MM.1S (cell line): Measurements from ENCODE around the gene PLGRKT.
"Not testable (repeated sequence)": the region's sequence is repeated elsewhere in the genome, so short reads cannot be mapped to it uniquely, and the experiment has no call there.

Experiments used
- DNase-seq: peaks from one replicate; pipeline ENCODE4 v3.0.0-alpha.2; 2015
- H2AFZ ChIP-seq: fragments of 300-600 bp; sonication (generic); 2 replicates; pipeline ENCODE4 v1.6.0; 2016; ENCODE audit warnings: antibody characterized with exemption, low read length
- H3F3A ChIP-seq: fragments of 300-600 bp; sonication (generic); 2 replicates; pipeline ENCODE4 v1.6.1; 2016; ENCODE audit warnings: mild to moderate bottlenecking, antibody characterized with exemption, low read length, moderate library complexity, mixed read lengths; ENCODE audit not compliant: insufficient read depth
- H3K27ac ChIP-seq: fragments of 300-600 bp; sonication (generic); 2 replicates; pipeline ENCODE4 v1.5.1; 2016; ENCODE audit warnings: mild to moderate bottlenecking, low read length
- H3K27me3 ChIP-seq: fragments of 300-600 bp; sonication (generic); replicated peaks from 2 replicates; pipeline ENCODE4 v1.6.0; 2016; ENCODE audit warnings: low read length; ENCODE audit not compliant: insufficient read depth
- H3K36me3 ChIP-seq: fragments of 300-600 bp; sonication (generic); replicated peaks from 2 replicates; pipeline ENCODE4 v1.6.1; 2016; ENCODE audit warnings: mild to moderate bottlenecking, low read length, mixed read lengths; ENCODE audit not compliant: insufficient read depth
- H3K4me1 ChIP-seq: fragments of 300-600 bp; sonication (generic); 2 replicates; pipeline ENCODE4 v1.6.1; 2016; ENCODE audit warnings: low read length, mixed read lengths
- H3K4me2 ChIP-seq: fragments of 300-600 bp; sonication (generic); 2 replicates; pipeline ENCODE4 v1.6.0; 2016; ENCODE audit warnings: low read depth, low read length
- H3K4me3 ChIP-seq: fragments of 300-600 bp; sonication (generic); 2 replicates; pipeline ENCODE4 v1.5.1; 2016; ENCODE audit warnings: low read length, mixed read lengths
- H3K79me2 ChIP-seq: fragments of 300-600 bp; sonication (generic); 2 replicates; pipeline ENCODE4 v1.6.1; 2016; ENCODE audit warnings: mixed run types, low read length, mixed read lengths
- H3K9ac ChIP-seq: fragments of 300-600 bp; sonication (generic); 2 replicates; pipeline ENCODE4 v1.6.1; 2016; ENCODE audit warnings: low read length, mixed read lengths
- H3K9me2 ChIP-seq: fragments of 300-600 bp; sonication (generic); replicated peaks from 2 replicates; pipeline ENCODE4 v1.6.1; 2016; ENCODE audit warnings: mild to moderate bottlenecking, low read length, mixed read lengths; ENCODE audit not compliant: insufficient read depth
- H3K9me3 ChIP-seq: fragments of 300-600 bp; sonication (generic); replicated peaks from 2 replicates; pipeline ENCODE4 v1.6.1; 2016; ENCODE audit warnings: mild to moderate bottlenecking, low read length, mixed read lengths; ENCODE audit not compliant: insufficient read depth
- H4K20me1 ChIP-seq: fragments of 300-600 bp; sonication (generic); 2 replicates; pipeline ENCODE4 v1.6.1; 2016; ENCODE audit warnings: mild to moderate bottlenecking, low read length, moderate library complexity, mixed read lengths; ENCODE audit not compliant: insufficient read depth
- EZH2 ChIP-seq: fragments of 300-600 bp; sonication (generic); optimal IDR thresholded peaks from 2 replicates; pipeline ENCODE3; 2017; ENCODE audit warnings: low read depth, mild to moderate bottlenecking, antibody characterized with exemption, low read length, mixed read lengths
- EZH2phosphoT487 ChIP-seq: fragments of 300-600 bp; sonication (generic); IDR thresholded peaks from 2 replicates; pipeline ENCODE4 v1.6.1; 2018; ENCODE audit warnings: antibody characterized with exemption, low read length
- TF ChIP-seq, protein P1 (sequence below): fragments of 300-600 bp; sonication (generic); IDR thresholded peaks from 2 replicates; pipeline ENCODE4 v1.5.1; 2016; ENCODE audit warnings: antibody characterized with exemption, low read length, mixed read lengths

The PLGRKT gene

DNA sequence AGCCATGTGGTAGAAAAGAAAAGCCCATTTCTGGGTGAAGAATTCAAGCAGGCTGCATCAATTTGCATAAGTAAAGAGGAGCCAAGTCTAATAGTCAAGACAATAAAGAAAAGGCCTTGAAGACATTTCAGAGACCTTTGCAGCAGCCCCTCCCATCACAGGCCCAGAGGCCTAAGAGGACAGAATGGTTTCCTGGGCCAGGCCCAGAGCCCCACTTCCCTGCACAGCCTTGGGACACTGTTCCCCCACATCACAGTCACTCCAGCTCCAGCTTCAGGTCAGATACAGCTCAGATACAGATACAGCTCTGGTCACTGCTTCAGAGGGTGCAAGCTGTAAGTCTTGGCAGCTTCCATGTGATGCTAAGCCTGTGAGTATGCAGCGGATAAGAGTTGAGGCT, 29.1 kb downstream of the PLGRKT start:
- no peak overlapping the region for H3K27ac ChIP-seq
- no peaks in the 10 kb centered on the region for H3K36me3 ChIP-seq
- no peaks in the 10 kb centered on the region; the same call in 1 of the 2 replicates for H3K9me2 ChIP-seq
- no peaks in the 10 kb centered on the region for H3K79me2 ChIP-seq
- TF ChIP-seq EZH2, result no peak
- H3K4me1 ChIP-seq, result no peaks in the 10 kb centered on the region
- no peaks in the 10 kb centered on the region for H4K20me1 ChIP-seq
- H3K9ac ChIP-seq, result no peak overlapping the region
- H2AFZ ChIP-seq, result no peak overlapping the region
- H3K4me3 ChIP-seq, result no peak overlapping the region
- H3K9me3 ChIP-seq, result no peaks in the 10 kb centered on the region; the same call in 1 of the 2 replicates
- no peaks in the 10 kb centered on the region for H3F3A ChIP-seq
- DNase-seq, result no peak
- H3K27me3 ChIP-seq, result no peaks in the 10 kb centered on the region
- H3K4me2 ChIP-seq, result no peak overlapping the region

DNA sequence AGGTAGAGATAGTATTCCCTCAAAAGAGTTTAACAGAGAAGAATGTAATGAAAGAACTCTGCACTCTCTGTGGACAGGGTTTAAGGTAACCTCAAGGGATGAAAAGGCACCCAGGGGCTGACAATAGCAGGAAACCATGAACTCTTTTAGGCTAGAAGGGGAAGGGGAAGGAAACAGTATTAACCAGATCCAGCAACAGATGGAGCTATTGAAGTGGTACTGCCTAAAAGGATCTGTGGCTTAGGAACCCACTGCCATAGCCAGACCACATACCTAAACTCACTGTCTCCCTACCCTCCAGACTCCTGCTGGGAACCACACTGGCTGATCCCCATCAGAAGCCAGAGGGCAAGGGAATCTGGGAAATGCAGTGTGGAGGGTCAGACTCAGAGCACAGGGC, 35.5 kb downstream of the PLGRKT start:
- H3K4me2 ChIP-seq, result no peak overlapping the region
- H3K27me3 ChIP-seq, result no peaks in the 10 kb centered on the region
- H3K79me2 ChIP-seq, result no peaks in the 10 kb centered on the region
- H3K4me1 ChIP-seq, result no peaks in the 10 kb centered on the region
- no peak for TF ChIP-seq EZH2phosphoT487
- TF ChIP-seq, protein P1, sequence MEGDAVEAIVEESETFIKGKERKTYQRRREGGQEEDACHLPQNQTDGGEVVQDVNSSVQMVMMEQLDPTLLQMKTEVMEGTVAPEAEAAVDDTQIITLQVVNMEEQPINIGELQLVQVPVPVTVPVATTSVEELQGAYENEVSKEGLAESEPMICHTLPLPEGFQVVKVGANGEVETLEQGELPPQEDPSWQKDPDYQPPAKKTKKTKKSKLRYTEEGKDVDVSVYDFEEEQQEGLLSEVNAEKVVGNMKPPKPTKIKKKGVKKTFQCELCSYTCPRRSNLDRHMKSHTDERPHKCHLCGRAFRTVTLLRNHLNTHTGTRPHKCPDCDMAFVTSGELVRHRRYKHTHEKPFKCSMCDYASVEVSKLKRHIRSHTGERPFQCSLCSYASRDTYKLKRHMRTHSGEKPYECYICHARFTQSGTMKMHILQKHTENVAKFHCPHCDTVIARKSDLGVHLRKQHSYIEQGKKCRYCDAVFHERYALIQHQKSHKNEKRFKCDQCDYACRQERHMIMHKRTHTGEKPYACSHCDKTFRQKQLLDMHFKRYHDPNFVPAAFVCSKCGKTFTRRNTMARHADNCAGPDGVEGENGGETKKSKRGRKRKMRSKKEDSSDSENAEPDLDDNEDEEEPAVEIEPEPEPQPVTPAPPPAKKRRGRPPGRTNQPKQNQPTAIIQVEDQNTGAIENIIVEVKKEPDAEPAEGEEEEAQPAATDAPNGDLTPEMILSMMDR, result no peak
- TF ChIP-seq EZH2, result no peak
- no peaks in the 10 kb centered on the region for H3K9me2 ChIP-seq
- H4K20me1 ChIP-seq, result no peaks in the 10 kb centered on the region
- H3K9me3 ChIP-seq, result no peaks in the 10 kb centered on the region
- no peak overlapping the region for H3K27ac ChIP-seq
- H3K4me3 ChIP-seq, result no peak overlapping the region
- H3K36me3 ChIP-seq, result no peaks in the 10 kb centered on the region
- DNase-seq, result no peak
- no peak overlapping the region for H3K9ac ChIP-seq
- H3F3A ChIP-seq, result no peaks in the 10 kb centered on the region
- H2AFZ ChIP-seq, result no peak overlapping the region

DNA sequence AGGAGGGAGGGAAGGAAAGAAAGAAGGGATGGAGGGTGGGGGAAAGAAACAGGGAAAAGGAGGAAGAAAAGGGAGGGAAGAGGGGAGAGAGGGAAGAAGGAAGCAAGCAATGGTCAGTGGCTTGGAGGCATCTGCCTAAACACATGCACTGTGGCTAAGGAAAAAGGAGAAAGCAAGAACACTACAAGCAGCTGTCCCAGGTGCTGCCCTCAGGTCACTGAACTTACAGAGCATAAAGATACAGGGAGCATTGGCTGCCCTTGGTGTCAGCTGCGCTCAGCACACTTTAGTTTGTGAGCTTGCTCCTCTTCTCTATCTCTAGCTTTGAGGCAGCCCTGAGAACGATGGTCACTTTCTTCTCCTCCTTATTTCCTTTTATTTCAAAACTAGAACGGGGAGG, 40.2 kb downstream of the PLGRKT start:
- DNase-seq, H3K9me3 ChIP-seq, H3K4me3 ChIP-seq: not testable (repeated sequence)

DNA sequence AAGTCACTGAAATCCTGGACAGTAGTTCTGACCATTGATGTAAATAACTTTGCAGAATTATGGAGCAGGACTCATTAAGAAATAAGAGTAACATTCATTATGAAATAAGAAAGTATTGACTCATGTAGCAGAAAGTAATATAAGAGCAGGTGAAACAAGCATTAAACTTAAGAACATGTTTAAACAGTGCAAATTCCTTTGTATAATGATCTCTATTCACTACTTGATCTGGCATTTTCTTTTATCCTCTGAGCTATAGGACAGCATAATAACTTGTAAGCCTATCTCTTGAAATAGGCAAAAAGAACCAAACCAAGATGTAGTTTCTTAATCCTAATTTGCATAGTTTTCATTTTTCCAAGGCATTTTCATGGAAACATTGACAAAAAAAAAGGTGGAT, 42.3 kb downstream of the PLGRKT start:
- H4K20me1 ChIP-seq, result no peaks in the 10 kb centered on the region
- no peaks in the 10 kb centered on the region for H3K27me3 ChIP-seq
- no peaks in the 10 kb centered on the region for H3K4me1 ChIP-seq
- no peak overlapping the region for H2AFZ ChIP-seq
- no peak overlapping the region for H3K4me2 ChIP-seq
- H3F3A ChIP-seq, result no peaks in the 10 kb centered on the region
- H3K9me3 ChIP-seq, result no peaks in the 10 kb centered on the region
- H3K9ac ChIP-seq, result no peak overlapping the region
- H3K79me2 ChIP-seq, result no peaks in the 10 kb centered on the region
- H3K4me3 ChIP-seq, result no peak overlapping the region
- no peaks in the 10 kb centered on the region for H3K9me2 ChIP-seq
- H3K36me3 ChIP-seq, result no peaks in the 10 kb centered on the region
- TF ChIP-seq EZH2 (no peak), EZH2phosphoT487 (no peak)
- TF ChIP-seq, protein P1, result no peak
- H3K27ac ChIP-seq, result no peak overlapping the region
- no peak for DNase-seq

More for the DNA sequence above, 40.2 kb downstream of the PLGRKT start:
- not testable (repeated sequence) for H3K4me2 ChIP-seq, H2AFZ ChIP-seq, H3K9me2 ChIP-seq, H3K4me1 ChIP-seq, H4K20me1 ChIP-seq, H3K79me2 ChIP-seq, H3K27ac ChIP-seq, H3K27me3 ChIP-seq, H3K9ac ChIP-seq, H3F3A ChIP-seq, H3K36me3 ChIP-seq

DNA sequence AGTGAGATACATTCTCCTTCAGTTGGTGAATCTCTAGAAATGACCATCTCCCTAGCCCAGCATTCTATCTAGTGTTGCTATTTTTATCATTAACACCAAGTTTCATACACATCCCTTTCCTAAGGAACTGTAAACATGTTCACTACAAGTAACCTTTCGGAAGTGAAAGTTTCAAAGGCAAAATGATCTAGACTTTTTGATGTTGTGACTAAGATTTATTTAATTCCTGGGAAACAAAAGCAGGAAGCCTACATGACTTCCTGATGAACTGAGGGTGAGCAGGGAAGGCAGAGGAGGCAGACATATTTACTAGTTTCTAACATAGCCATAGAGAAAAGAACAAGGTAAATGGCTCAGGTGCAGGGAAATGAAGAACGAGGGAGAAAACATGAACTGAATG, 43.7 kb downstream of the PLGRKT start:
- not testable (repeated sequence) for H3K4me2 ChIP-seq, H2AFZ ChIP-seq, H3F3A ChIP-seq, H3K9me3 ChIP-seq, H3K79me2 ChIP-seq, H3K27ac ChIP-seq, H4K20me1 ChIP-seq, DNase-seq, H3K27me3 ChIP-seq, H3K9ac ChIP-seq, H3K4me1 ChIP-seq, H3K4me3 ChIP-seq, H3K9me2 ChIP-seq, H3K36me3 ChIP-seq
